GM12891 (cell line): ENCODE data around the gene C6orf136.

Source experiments
- DNase-seq: peaks from one replicate; pipeline ENCODE4 v3.0.0; 2011; ENCODE audit warnings: low spot score; ENCODE audit not compliant: insufficient read length
- FAIRE-seq: peaks from 2 replicates; lab custom pipeline; 2011; peaks lifted over from hg19 to GRCh38; lab: Jason Lieb, UNC
- PAX5 ChIP-seq: IDR thresholded peaks from 2 replicates; pipeline ENCODE4 v1.6.1; 2011; ENCODE audit warnings: low read length, moderate library complexity, mild to moderate bottlenecking; ENCODE audit not compliant: insufficient read depth, severe bottlenecking
- POLR2A ChIP-seq: IDR thresholded peaks from 2 replicates; pipeline ENCODE4 v1.6.1; 2011; ENCODE audit warnings: low read depth, low read length, control low read depth
- POLR2AphosphoS5 ChIP-seq: IDR thresholded peaks from 2 replicates; pipeline ENCODE4 v1.6.1; 2011; ENCODE audit warnings: low read depth, low read length, control low read depth
- POU2F2 ChIP-seq: IDR thresholded peaks from 2 replicates; pipeline ENCODE4 v1.6.1; 2011; ENCODE audit warnings: low read depth, mild to moderate bottlenecking, control low read depth, low read length, moderate library complexity
- SPI1 ChIP-seq: IDR thresholded peaks from 2 replicates; pipeline ENCODE4 v1.6.1; 2011; ENCODE audit warnings: low read depth, low read length, control low read depth
- TAF1 ChIP-seq: IDR thresholded peaks from 2 replicates; pipeline ENCODE4 v1.6.1; 2011; ENCODE audit warnings: low read depth, low read length, control low read depth

Gene C6orf136

DNA sequence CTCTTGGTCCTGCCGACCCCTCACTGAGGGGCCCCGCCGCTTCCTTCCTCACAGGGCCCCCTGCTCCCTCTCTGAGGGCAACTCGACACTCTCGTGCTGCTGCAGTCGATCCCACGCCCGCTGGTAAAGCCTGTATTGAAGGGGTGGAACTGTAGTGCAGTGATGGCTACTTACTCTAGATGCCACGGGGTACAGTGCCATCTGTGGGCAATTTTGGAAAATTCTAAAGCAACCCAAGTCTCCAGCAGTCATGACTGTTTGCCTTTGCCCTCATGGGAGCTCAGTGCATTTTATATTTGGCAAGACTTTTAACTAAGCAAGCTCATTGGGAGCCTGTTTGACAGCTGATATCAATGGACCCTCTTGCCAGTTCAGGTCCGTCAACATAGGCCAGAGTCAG, 6.5 kb upstream of the C6orf136 start:
- FAIRE-seq (no peak), DNase-seq (no peak)
- TF ChIP-seq SPI1 (no peak), TAF1 (no peak), POU2F2 (no peak), POLR2AphosphoS5 (no peak), POLR2A (no peak), PAX5 (no peak)

DNA sequence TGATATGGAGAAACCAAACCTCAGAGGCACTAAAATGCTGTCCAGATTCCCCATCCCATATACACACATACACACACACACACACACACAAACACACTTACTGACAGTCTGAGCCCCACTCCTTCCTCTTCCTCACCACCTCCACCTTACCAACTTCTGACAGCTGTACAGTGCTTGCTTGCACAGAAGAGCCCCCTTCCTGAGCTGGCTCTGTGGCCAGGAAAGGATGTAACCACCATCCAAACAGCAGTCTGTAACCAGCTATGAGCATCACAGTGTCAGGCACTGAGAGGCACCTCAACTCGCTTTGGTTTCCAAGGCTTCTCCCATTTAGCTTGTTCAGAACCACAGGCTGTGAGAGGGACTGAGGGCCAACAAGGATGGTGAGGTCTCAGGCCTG, 5.9 kb upstream of the C6orf136 start:
- no peak for FAIRE-seq
- TF ChIP-seq PAX5, result no peak
- TF ChIP-seq TAF1, result no peak
- TF ChIP-seq SPI1, result no peak
- no peak for TF ChIP-seq POLR2A
- TF ChIP-seq POU2F2, result no peak
- TF ChIP-seq POLR2AphosphoS5, result no peak
- DNase-seq, result no peak

DNA sequence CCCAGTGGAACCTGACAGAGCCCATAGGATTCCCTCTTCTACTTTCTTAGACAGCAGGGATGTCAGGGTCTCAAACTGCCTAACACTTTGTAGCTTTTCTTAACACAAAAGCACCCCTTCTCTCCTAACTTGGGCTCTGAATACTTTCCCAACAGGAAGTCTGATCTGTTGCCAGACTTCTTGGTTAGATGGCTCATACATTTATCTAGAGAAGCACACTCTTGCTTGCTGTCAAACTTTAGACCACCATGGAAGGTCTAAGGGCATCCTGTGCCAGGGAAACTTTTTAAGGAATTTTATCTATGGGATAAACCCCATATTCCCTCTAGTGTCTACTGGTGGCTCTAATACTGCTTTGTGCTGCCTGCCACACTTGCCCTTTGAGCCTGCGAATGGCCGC, 3.3 kb upstream of the C6orf136 start:
- no peak for FAIRE-seq
- no peak for DNase-seq
- TF ChIP-seq POU2F2 (no peak), SPI1 (no peak), POLR2A (no peak), POLR2AphosphoS5 (no peak), TAF1 (no peak), PAX5 (no peak)

DNA sequence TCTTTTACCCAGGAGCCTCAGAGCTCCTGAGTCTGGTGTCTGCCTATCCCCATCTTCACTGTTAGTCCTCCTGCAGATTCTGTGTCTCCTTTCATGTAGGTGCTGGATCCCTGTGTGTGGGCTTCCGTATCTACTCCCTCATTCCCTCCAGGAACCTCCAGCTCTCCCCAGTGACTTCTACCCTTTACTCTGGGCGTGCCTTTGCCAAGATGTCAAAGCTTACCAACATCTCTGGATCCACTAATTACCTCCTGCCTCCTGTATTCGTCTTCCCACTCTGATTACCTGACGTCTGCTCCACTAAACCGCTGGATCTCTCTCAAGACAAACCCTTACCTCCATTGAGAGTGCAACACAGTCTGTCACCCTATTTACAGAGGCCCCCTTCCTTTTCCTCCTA, 2.2 kb upstream of the C6orf136 start:
- TF ChIP-seq POU2F2 (no peak), POLR2AphosphoS5 (no peak), PAX5 (no peak), SPI1 (no peak), POLR2A (no peak), TAF1 (no peak)
- no peak for DNase-seq
- FAIRE-seq, result no peak

DNA sequence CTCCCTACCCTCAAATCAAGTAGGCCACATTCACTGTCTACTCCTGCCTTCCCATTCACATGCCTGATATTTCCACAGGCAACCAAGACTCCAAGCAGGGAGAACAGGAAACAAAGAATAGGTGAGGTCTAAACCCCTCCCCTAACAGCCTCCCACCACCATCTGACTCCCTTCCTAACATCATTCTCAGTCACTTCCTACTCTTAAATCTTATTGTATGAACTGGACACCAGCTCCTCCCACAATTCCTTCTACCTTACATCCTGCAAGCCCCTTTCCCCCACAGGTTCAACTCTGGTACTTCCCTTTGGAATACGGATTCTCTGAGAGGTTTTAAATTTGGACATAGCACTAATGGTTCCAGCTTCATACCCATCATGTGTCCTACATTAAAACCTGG, 944 bp upstream of the C6orf136 start:
- TF ChIP-seq POLR2A (no peak), POLR2AphosphoS5 (0 out of 2 replicates have a peak, but pooled peaks have one; percentile 27)
- no peak for FAIRE-seq
- no peak for DNase-seq

DNA sequence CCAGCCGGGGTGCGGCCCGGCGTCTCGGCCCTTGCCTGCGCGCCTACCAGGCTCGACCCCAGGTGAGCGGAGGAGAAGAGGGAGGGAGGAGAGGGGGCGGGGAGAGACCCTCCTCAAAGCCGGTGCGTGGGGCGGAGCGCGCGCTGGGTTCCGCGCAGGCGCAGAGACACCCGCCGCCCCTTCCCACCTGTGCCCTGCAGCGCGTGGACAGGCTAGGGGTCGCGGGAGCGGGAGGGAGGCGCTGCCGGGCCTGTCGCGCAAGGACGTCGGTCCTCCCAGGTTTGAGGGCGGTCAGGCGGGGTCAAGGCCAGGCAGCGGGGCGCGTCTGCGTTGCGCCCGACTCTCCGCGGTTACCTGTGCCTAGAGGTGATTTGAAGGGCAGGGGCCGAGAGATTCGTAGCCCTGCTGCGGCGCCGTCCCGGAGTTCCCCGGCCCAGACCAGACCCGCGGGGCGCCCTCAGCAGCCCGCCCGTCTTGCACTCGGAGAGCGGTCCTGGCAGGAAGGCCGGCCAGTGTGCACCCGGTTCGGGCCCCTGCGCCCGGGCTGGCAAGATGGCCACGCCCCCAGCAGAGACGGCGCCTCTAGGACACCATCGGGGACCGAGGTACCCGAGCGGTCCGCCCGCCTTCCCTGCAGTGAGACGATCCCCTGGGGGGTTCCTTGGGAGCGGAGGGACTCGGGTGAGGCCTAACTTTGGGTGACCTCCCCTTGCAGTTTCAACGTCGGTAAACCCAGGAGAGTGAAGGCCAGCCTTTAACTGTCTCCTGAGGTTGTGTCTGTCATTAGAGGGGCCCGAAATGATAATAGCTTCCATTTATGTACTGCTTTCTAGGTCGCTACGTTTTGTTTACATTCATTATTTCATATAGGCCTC, 546 bp downstream of the C6orf136 start:
- FAIRE-seq (no peak), DNase-seq (peak; percentile 82)
- no peak; the same call in none of the 2 replicates for TF ChIP-seq POLR2A
- peak; percentile 50; the same call in 1 of the 2 replicates for TF ChIP-seq POLR2AphosphoS5
- no peak for TF ChIP-seq SPI1
- TF ChIP-seq POU2F2, result no peak
- TF ChIP-seq PAX5, result no peak
- TF ChIP-seq TAF1, result 0 out of 2 replicates have a peak, but pooled peaks have one; percentile 34

DNA sequence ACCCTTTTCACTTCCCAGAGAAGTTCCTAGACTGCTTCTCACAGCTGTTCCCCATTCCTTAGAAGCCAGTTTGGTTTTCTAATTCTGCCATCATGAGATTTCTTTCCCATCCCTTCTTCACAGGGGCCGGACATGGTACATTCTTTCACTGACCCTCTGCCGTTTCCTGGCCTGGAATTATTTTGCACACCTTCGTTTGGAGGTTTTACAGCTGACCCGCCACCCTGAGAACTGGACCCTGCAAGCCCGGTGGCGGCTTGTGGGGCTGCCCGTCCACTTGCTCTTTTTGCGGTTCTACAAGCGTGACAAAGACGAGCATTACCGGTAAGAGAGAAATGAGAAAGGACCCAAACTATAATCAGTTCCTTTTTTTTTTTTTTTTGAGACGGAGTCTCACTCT, 4.2 kb downstream of the C6orf136 start:
- no peak for DNase-seq
- no peak for FAIRE-seq

DNA sequence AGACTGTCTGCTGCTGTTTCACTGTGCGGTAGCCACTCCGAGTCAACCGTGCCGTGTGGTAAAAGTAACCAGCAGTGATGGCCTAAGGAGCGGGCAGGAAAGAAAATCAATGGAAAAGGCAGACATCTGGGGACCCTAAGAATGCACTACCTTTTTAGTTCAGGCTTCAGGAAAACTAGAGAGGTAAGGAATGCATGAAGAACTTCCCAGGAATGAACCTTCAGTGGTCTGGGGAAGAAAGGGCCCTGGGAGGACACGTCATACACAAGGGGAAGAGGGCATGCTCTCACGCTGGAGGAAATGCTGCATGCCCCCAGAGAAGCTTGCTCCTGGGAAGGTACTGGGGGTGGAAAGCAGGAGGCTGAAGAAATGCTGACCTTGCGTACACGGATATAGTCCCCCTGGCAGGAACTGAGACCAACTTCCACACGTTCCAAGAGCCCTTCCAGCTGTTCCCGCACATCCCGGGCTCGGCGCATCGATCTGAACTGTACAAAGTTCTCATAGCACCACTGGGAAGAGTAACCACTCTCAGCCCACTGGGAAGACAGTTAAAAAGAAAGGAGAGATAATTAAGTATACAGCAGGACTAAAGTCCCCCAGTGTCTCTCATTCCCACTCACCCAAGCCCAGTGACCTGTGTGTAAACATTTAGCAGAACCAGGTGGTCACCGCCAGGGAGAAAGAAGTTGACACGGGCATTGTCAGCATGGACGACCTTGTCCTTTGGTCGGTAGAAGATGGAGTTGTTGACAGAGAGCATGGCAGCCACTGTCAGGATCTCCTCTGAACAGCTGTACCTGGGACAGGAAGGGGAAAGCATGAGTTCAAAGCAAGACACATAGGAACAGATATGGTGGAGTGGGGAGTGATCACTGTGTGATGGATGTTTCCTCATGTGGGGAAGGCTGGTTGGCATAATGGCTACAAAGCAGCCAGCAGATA, 8.1 kb downstream of the C6orf136 start:
- DNase-seq (no peak), FAIRE-seq (no peak)
- no peak for TF ChIP-seq TAF1
- TF ChIP-seq PAX5, result no peak
- TF ChIP-seq POU2F2, result no peak
- TF ChIP-seq SPI1, result no peak
- no peak for TF ChIP-seq POLR2AphosphoS5
- TF ChIP-seq POLR2A, result no peak

More for the DNA sequence above, 4.2 kb downstream of the C6orf136 start:
- TF ChIP-seq TAF1, result no peak
- TF ChIP-seq SPI1, result peak; percentile 61
- 0 out of 2 replicates have a peak, but pooled peaks have one; percentile 11 for TF ChIP-seq POLR2A

DNA sequence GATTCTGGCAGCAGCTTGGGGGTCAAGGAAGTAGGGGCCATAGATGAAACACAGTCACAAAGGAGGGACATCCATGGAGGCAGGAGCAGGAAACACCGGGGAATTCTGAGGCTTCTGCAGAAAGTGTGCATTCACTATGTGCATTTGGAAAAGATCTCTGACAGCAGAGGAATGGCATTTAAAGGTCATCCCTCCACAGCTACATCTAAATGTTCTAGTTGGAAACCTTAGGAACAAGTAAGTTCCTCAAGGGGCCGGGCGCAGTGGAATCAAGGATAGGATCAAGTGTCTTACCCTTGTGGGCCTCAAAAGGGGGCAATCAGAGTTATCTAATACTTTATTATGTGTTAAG, 8.8 kb downstream of the C6orf136 start:
- TF ChIP-seq PAX5, result no peak
- no peak for TF ChIP-seq SPI1
- TF ChIP-seq TAF1, result no peak
- no peak for TF ChIP-seq POLR2A
- no peak for TF ChIP-seq POLR2AphosphoS5
- TF ChIP-seq POU2F2, result no peak
- FAIRE-seq (no peak), DNase-seq (no peak)
